ENCODE measurements around the gene COMT. TPM values are rescaled to one million over a fixed set of nuclear protein-coding genes. Genes with fewer than 3 reads are reported as not detected.

Gene COMT
- total RNA-seq, 1 donor from 2014 or later = 186 TPM

GRCh38 chr22:19978748-19979147 is 37.2 kb downstream of the COMT start:
- Mint-ChIP-seq H3K27ac (ENCODE audit: unreplicated experiment) (no peak overlapping the region), H3K36me3 (ENCODE audit: low read depth) (peaks cover 6% of the 10 kb centered on the region), H3K27me3 (ENCODE audit: low read depth) (no peaks in the 10 kb centered on the region), H3K9me3 (ENCODE audit: low read depth) (no peaks in the 10 kb centered on the region), H3K4me3 (ENCODE audit: unreplicated experiment) (no peak overlapping the region), H3K4me1 (ENCODE audit: low read depth) (peaks cover 11% of the 10 kb centered on the region)
- TF ChIP-seq CTCF (IDR thresholded peaks at IDR 0.05) = no peak
- DNase-seq (ENCODE audit: low spot score) = no peak

GRCh38 chr22:19979712-19980493 is 38.3 kb downstream of the COMT start:
- no peak overlapping the region for H3K4me3 Mint-ChIP-seq (ENCODE audit: unreplicated experiment)

GRCh38 chr22:19980766-19981165 is 39.2 kb downstream of the COMT start:
- H3K4me3 Mint-ChIP-seq (ENCODE audit: unreplicated experiment) = no peak overlapping the region
- H3K27ac Mint-ChIP-seq (ENCODE audit: unreplicated experiment) = no peak overlapping the region
- no peaks in the 10 kb centered on the region for H3K27me3 Mint-ChIP-seq (ENCODE audit: low read depth)
- H3K9me3 Mint-ChIP-seq (ENCODE audit: low read depth) = no peaks in the 10 kb centered on the region
- H3K36me3 Mint-ChIP-seq (ENCODE audit: low read depth) = peaks cover 6% of the 10 kb centered on the region
- peaks cover 24% of the 10 kb centered on the region for H3K4me1 Mint-ChIP-seq (ENCODE audit: low read depth)
- no peak for TF ChIP-seq CTCF (IDR thresholded peaks at IDR 0.05)
- DNase-seq (ENCODE audit: low spot score) = peak; percentile 68

More at GRCh38 chr22:19979712-19980493, 38.3 kb downstream of the COMT start:
- Mint-ChIP-seq H3K36me3 (ENCODE audit: low read depth) (peaks cover 6% of the 10 kb centered on the region), H3K4me1 (ENCODE audit: low read depth) (peaks cover 22% of the 10 kb centered on the region), H3K9me3 (ENCODE audit: low read depth) (no peaks in the 10 kb centered on the region), H3K27me3 (ENCODE audit: low read depth) (no peaks in the 10 kb centered on the region), H3K27ac (ENCODE audit: unreplicated experiment) (no peak overlapping the region)
- TF ChIP-seq CTCF (IDR thresholded peaks at IDR 0.05) = no peak
- DNase-seq (ENCODE audit: low spot score) = peak; percentile 63

- peaks cover 28% of the 10 kb centered on the region for H3K4me1 Mint-ChIP-seq (ENCODE audit: low read depth)
- DNase-seq (ENCODE audit: low spot score) = peak; percentile 92
- H3K4me3 Mint-ChIP-seq (ENCODE audit: unreplicated experiment) = no peak overlapping the region
- no peaks in the 10 kb centered on the region for H3K9me3 Mint-ChIP-seq (ENCODE audit: low read depth)
- H3K27me3 Mint-ChIP-seq (ENCODE audit: low read depth) = no peaks in the 10 kb centered on the region
- peaks cover 6% of the 10 kb centered on the region for H3K36me3 Mint-ChIP-seq (ENCODE audit: low read depth)
- no peak overlapping the region for H3K27ac Mint-ChIP-seq (ENCODE audit: unreplicated experiment)
- no peak for TF ChIP-seq CTCF (IDR thresholded peaks at IDR 0.05)
Observed at GRCh38 chr22:19981171-19981960, 39.8 kb downstream of the COMT start.

Data from chondrocyte (in vitro differentiated cells).